Progenitor cell of endocrine pancreas (in vitro differentiated cells): ENCODE measurements around the gene SLC2A14. TPM values are rescaled to one million over a fixed set of nuclear protein-coding genes. Genes with fewer than 3 reads are reported as not detected.
"Not testable (repeated sequence)": the region's sequence is repeated elsewhere in the genome, so short reads cannot be mapped to it uniquely, and the experiment has no call there.

ENCODE experiments used
- DNase-seq: peaks from one replicate; pipeline ENCODE4 v3.0.0; 2021; ENCODE audit warnings: low spot score; ENCODE audit not compliant: unreplicated experiment
- H3K27ac Mint-ChIP-seq: 2 replicates; pipeline ENCODE4 v1.8.0; 2021; ENCODE audit warnings: mild to moderate bottlenecking, moderate library complexity, mixed read lengths
- H3K27me3 Mint-ChIP-seq: 2 replicates; pipeline ENCODE4 v1.8.0; 2021; ENCODE audit warnings: mixed read lengths
- H3K36me3 Mint-ChIP-seq: 2 replicates; pipeline ENCODE4 v1.8.0; 2022; ENCODE audit warnings: mixed read lengths; ENCODE audit not compliant: insufficient read depth
- H3K4me1 Mint-ChIP-seq: 2 replicates; pipeline ENCODE4 v1.8.0; 2021; ENCODE audit warnings: low read depth, mixed read lengths
- H3K4me3 Mint-ChIP-seq: 2 replicates; pipeline ENCODE4 v1.8.0; 2021; ENCODE audit warnings: low read depth, mild to moderate bottlenecking, moderate library complexity, mixed read lengths
- H3K9me3 Mint-ChIP-seq: 2 replicates; pipeline ENCODE4 v1.8.0; 2021; ENCODE audit warnings: low read depth, mixed read lengths
- CTCF ChIP-seq: fragments of 200-600 bp; sonication (generic); IDR thresholded peaks from one replicate; pipeline ENCODE4 v1.5.0; 2021; ENCODE audit warnings: antibody characterized with exemption, mild to moderate bottlenecking; ENCODE audit not compliant: unreplicated experiment
- total RNA-seq: library from RNA; stranded (reverse); gene quantifications from 2 replicates; pipeline ENCODE4 v1.2.1, GENCODE V29; 2021

SLC2A14 gene
- total RNA-seq, 1 donor from 2014 or later, result 18.6 TPM

- H3K36me3 Mint-ChIP-seq, result no peaks in the 10 kb centered on the region
- H3K4me3 Mint-ChIP-seq, result no peak overlapping the region
- H3K4me1 Mint-ChIP-seq, result peaks cover 12% of the 10 kb centered on the region
- DNase-seq, result no peak
- TF ChIP-seq CTCF, result no peak
- H3K27ac Mint-ChIP-seq, result no peak overlapping the region
- no peaks in the 10 kb centered on the region for H3K27me3 Mint-ChIP-seq
- H3K9me3 Mint-ChIP-seq, result no peaks in the 10 kb centered on the region
Measured at GRCh38 chr12:7892186-7892980, 19.7 kb upstream of the SLC2A14 start.

GRCh38 chr12:7884689-7885088, 12.0 kb upstream of the SLC2A14 start:
- H3K4me1 Mint-ChIP-seq, result no peaks in the 10 kb centered on the region
- no peaks in the 10 kb centered on the region for H3K27me3 Mint-ChIP-seq
- TF ChIP-seq CTCF, result no peak
- no peak overlapping the region for H3K27ac Mint-ChIP-seq
- peaks cover 6% of the 10 kb centered on the region for H3K9me3 Mint-ChIP-seq
- H3K36me3 Mint-ChIP-seq, result peaks cover 7% of the 10 kb centered on the region
- DNase-seq, result no peak
- no peak overlapping the region for H3K4me3 Mint-ChIP-seq

- H3K27me3 Mint-ChIP-seq, H3K9me3 Mint-ChIP-seq, H3K4me3 Mint-ChIP-seq, H3K36me3 Mint-ChIP-seq, DNase-seq, H3K27ac Mint-ChIP-seq, H3K4me1 Mint-ChIP-seq: not testable (repeated sequence)
Measured at GRCh38 chr12:7881736-7882120, 9.0 kb upstream of the SLC2A14 start.

- not testable (repeated sequence) for H3K36me3 Mint-ChIP-seq, H3K4me3 Mint-ChIP-seq, H3K9me3 Mint-ChIP-seq, H3K27me3 Mint-ChIP-seq, DNase-seq, H3K4me1 Mint-ChIP-seq, H3K27ac Mint-ChIP-seq
Measured at GRCh38 chr12:7880952-7881735, 8.4 kb upstream of the SLC2A14 start.

GRCh38 chr12:7879246-7879645, 6.5 kb upstream of the SLC2A14 start:
- TF ChIP-seq CTCF, result no peak
- no peaks in the 10 kb centered on the region for H3K27me3 Mint-ChIP-seq
- no peak overlapping the region for H3K27ac Mint-ChIP-seq
- H3K4me3 Mint-ChIP-seq, result no peak overlapping the region
- peaks cover 7% of the 10 kb centered on the region for H3K36me3 Mint-ChIP-seq
- no peak for DNase-seq
- H3K9me3 Mint-ChIP-seq, result peaks cover 6% of the 10 kb centered on the region
- H3K4me1 Mint-ChIP-seq, result no peaks in the 10 kb centered on the region

- H3K27me3 Mint-ChIP-seq, result peaks cover 5% of the 10 kb centered on the region
- peaks cover 10% of the 10 kb centered on the region for H3K9me3 Mint-ChIP-seq
- no peak overlapping the region for H3K27ac Mint-ChIP-seq
- no peak for TF ChIP-seq CTCF
- DNase-seq, result no peak
- H3K36me3 Mint-ChIP-seq, result peaks cover 12% of the 10 kb centered on the region
- H3K4me3 Mint-ChIP-seq, result no peak overlapping the region
- H3K4me1 Mint-ChIP-seq, result no peaks in the 10 kb centered on the region
Measured at GRCh38 chr12:7877420-7877819, 4.7 kb upstream of the SLC2A14 start.
